Endometrial microvascular endothelial cells (primary cell): ENCODE measurements around the gene TMIGD1. TPM values are rescaled to one million over a fixed set of nuclear protein-coding genes. Genes with fewer than 3 reads are reported as not detected.

Experiments used
- in situ Hi-C: cut with HindIII; loops from 2 replicates; pipeline ENCODE4 v1.10.0; 2017; ENCODE audit warnings: low sequenced_read_pairs, low pct_unique_long_range_greater_than_20kb; ENCODE audit errors: inconsistent ontology term
- total RNA-seq: library from RNA; depleted of rRNA; stranded (reverse); fragments of >200 nt; gene quantifications from one replicate; pipeline ENCODE4 v1.2.3, GENCODE V29; 2015; ENCODE audit errors: inconsistent ontology term

The TMIGD1 gene
- total RNA-seq, 1 donor from 2014 or later = not detected

DNA sequence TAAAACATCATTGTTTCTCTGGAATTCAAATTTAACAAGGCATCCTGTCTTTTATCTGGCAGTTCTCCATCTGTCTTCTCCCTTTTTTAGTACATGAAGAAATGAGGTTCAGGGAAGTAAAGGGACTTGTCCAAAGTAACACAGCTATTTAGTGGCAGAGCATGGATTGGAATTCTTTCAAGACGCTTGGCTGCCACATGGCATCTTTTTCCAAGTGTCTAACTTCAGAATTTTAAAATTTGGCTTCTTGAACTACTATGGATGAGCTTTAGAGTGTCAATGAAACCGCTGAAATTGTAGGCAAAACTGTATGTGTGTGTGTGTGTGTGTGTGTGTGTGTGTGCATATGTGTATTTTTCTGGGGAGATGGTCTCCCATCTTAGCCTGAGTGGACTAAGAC lies 5.2 kb upstream of the TMIGD1 start:
- in situ Hi-C loops = no loop called here

GRCh38 chr17:30337393-30337999 lies 3.6 kb upstream of the TMIGD1 start:
- in situ Hi-C loops = no loop called here

DNA sequence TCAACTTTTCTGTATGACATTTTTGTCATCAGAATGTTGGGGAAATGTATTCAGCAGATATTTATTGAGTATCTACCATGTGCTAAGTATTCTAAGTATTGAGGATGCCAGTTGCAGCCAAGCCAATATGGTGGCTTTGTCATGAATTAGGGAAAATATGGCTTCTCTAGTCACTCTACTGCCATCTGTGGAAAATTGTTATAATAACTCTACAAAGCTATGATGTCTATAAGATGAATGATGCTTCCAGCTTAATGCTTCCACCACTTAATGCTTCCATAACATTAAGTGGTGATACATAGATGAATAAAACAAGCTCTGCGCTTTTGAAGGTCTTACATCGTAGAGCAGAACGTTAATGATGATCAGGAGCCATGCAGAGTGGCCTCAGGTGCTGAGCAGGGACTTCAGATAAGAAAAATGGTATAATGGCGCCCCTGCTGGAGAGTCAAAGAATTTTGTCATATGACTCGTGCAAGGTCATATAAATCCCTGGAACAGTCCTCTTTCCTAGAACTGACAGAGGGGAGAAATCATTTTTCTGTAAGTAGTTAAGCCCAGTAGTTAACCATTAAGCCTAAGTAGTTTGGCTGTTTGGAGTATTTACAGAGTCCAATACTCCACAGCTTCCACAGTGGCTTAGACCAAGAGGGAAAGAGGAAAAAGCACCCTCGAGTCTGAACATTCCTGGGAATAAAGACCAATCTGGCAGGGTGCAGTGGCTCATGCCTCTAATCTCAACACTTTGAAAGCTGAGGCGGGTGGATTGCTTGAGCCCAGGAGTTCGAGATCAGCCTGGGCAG lies 2.7 kb upstream of the TMIGD1 start:
- in situ Hi-C loops = no loop called here

DNA sequence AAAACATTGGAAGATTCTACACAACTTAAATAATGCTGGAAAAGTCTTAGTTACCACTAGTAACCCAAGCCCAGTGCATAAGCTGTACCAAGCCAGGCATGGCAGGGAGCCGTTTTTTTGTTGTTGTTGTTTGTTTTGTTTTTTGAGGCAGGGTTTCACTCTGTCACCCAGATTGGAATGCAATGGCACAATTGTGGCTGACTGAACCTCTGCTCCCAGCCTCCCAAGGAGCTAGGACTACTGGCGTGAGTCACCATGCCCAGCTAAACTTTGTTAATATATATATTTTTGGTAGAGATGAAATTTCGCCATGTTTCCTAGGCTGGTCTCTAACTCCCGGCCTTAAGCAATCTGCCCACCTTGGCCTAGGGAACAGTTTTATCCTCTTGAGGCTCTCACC lies 564 bp upstream of the TMIGD1 start:
- in situ Hi-C loops = no loop called here

GRCh38 chr17:30332057-30332542 lies 1.8 kb downstream of the TMIGD1 start:
- in situ Hi-C loops = no loop called here

- in situ Hi-C loops = no loop called here
These were observed 7.0 kb downstream of the TMIGD1 start for GRCh38 chr17:30326809-30327208.

GRCh38 chr17:30324723-30325122 lies 9.1 kb downstream of the TMIGD1 start:
- in situ Hi-C loops = no loop called here

- in situ Hi-C loops = no loop called here
These were observed 9.9 kb downstream of the TMIGD1 start for GRCh38 chr17:30323895-30324319.

GRCh38 chr17:30323262-30323894 lies 10.5 kb downstream of the TMIGD1 start:
- in situ Hi-C loops = no loop called here

DNA sequence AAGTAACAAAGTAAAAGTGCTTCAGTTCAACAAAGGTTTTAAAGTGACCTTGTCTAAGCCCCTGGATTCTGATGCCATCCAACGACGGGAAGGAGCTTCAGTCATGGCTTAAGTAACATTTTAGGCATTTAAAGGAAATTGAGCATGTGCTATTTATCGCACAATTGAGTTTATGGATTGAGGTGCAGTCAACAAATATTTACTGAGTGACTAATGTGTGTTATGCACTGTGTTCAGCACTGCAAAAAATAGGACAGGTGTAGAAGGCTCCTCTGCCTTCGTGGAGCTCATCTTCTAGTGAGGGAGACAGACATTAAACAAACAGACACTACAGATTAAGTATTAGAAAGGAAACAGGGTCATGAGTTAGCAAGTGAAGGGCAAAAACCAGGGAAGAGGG lies 12.5 kb downstream of the TMIGD1 start:
- in situ Hi-C loops = no loop called here

GRCh38 chr17:30318155-30318554 lies 15.7 kb downstream of the TMIGD1 start:
- in situ Hi-C loops = no loop called here

GRCh38 chr17:30316736-30317135 lies 17.1 kb downstream of the TMIGD1 start:
- in situ Hi-C loops = no loop called here

DNA sequence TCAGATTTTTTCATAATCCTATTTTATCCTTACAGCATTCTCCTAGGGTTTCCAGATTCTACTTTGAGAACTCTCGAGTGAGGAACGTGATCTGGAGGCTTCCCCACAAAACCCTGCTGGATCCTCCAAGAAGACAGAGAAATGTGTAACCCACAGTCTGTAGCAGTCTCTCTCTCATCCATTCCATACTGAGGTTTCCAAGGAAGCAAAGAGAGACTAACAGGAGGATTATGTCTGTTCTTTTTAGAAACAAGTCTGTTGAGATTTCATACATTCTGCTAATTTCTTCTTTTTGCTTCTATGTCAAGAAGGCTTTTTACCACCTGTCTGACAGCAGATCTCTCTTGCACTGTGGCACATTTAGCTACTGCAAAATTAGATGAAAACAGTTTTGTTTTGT lies 18.8 kb downstream of the TMIGD1 start:
- in situ Hi-C loops = no loop called here

DNA sequence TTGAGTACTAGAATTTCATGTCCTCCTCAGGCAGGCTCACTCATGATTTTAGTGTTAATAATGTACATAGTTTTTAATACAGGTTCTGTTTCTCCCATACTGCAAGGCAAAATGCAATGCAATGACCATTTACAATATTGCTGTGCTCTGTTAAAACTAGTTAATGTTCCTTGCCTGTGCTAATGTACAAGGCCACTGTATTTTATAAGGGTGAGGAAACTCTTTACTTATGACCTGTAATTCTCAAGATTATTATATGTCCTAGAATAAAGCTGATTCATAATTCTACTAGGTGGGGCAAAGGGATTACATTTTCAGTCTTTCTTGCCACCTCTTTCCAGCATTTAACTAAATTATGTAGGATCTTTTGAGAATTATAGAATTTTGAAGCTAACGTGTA lies 19.4 kb downstream of the TMIGD1 start:
- in situ Hi-C loops = no loop called here

DNA sequence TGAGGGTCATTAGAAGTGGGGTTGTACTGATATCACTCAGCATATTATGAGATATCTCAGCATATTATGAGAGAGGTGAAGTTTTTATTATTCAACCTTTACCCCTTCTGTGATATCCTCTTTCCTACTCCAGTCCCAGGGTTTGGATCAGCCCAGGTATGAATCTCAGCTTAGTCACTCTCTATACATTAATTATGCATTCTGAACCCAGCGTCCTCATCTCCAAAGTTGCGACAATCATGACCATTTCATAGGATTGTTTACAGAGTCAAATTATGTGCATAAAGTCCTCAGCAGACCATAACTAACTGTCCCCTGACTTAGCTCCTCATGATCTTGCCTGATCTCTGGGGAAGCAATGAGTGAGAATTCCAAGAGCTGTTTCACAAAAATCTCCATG lies 21.6 kb downstream of the TMIGD1 start:
- in situ Hi-C loops = no loop called here

DNA sequence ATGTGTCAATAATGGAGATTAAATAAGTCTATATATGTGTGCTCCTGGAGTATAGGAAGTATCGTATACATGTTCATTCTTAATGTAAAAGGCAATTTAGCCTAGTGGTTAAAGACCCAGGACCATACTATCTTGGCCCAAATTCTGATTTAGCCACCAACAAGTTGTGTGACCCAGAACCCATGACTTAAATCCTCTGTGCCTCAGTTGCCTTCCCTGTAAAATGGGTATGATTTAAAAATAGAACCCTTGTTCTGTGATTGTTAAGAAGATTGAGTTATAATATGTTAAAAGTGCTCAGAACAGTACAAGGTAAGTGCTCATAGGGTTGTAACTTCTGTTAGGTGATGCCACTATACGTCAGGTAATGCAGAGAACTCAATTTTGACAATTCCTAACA lies 23.3 kb downstream of the TMIGD1 start:
- in situ Hi-C loops = no loop called here

DNA sequence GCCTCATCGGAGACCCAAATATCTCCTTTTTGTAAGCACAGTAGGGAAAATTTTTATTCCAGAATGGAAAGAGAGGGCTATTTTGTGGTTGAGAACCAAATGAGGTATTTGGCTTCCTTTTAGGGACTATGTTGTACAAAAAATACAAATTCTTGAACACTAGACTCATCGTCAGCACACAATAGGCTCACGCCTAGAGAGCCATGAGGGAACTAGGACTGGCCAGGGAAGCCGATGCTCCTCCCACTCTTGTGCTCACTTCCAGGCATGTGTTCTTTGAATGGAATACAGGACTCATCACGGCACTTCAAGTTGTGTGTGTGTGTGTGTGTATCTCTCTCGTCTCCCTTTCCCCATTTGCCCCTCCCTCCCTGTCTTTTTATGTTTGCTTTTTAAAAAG lies 24.3 kb downstream of the TMIGD1 start:
- in situ Hi-C loops = no loop called here

DNA sequence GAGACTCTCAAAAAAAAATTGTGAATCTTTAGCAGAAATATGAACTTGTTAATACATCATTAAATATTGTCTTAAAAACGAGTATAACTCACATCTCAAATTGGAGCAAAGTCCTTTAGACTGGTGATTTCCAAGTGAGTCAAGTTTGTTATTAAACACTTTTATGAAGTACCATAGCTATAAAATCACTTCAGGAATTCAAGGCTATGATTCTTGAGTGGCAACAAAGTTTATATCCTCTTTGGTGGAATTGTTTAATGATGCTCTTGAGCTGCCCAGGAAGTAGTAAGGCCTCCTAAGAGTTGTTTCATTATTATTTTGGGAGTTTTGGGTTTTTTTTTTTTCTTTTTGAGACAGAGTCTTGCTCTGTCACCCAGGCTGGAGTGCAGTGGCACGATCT lies 25.5 kb downstream of the TMIGD1 start:
- in situ Hi-C loops = no loop called here

DNA sequence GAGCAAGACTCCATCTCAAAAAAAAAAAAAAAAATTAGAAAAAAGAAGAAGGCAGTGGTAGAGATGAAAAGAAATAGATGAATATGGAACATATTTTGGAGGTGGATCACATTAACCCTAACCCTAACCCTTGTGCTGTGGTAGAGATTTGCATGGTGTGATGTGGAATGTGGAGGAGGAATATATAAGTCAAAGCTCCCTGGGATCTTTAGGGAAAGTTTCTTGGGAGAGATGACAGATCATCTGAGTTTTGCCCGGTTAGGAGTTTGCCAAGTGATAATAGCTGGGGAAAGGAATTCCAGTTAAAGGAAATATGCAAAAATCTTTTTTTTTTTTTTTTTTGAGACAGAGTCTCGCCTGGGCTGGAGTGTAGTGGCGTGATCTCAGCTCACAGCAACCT lies 29.1 kb downstream of the TMIGD1 start:
- in situ Hi-C loops = no loop called here

- in situ Hi-C loops = no loop called here
These were observed 31.6 kb downstream of the TMIGD1 start for GRCh38 chr17:30302241-30302640.
